Neutrophil (primary cell): Measurements from ENCODE around the gene SLC16A5.
"Not testable (repeated sequence)": the region's sequence is repeated elsewhere in the genome, so short reads cannot be mapped to it uniquely, and the experiment has no call there.

Source experiments
- H3K27ac ChIP-seq: fragments of 200-600 bp; sonication (generic); 2 replicates; pipeline ENCODE4 v1.5.1; 2016; ENCODE audit warnings: mild to moderate bottlenecking, moderate library complexity
- H3K27me3 ChIP-seq: fragments of 200-600 bp; sonication (generic); 2 replicates; pipeline ENCODE4 v1.6.0; 2016; ENCODE audit warnings: mild to moderate bottlenecking
- H3K36me3 ChIP-seq: fragments of 200-600 bp; sonication (generic); 2 replicates; pipeline ENCODE4 v1.5.1; 2017
- H3K4me1 ChIP-seq, 2 experiments: fragments of 200-600 bp in 1 of 2; sonication (generic) in 1 of 2; 1 replicate in 1 of 2; 2 replicates in 1 of 2; pipeline versions ENCODE4 v1.5.1 to v1.6.1; 2013 to 2016; ENCODE audit warnings: low read depth in 1 of 2, low read length in 1 of 2, mild to moderate bottlenecking in 1 of 2, moderate library complexity in 1 of 2; ENCODE audit not compliant: control insufficient read depth in 1 of 2, insufficient read depth in 1 of 2
- H3K4me3 ChIP-seq, 2 experiments: fragments of 200-600 bp in 1 of 2; sonication (generic) in 1 of 2; 1 replicate in 1 of 2; 2 replicates in 1 of 2; pipeline ENCODE4 v1.5.1; 2013 to 2016; ENCODE audit warnings: low read depth in 1 of 2, low read length in 1 of 2, mild to moderate bottlenecking in 1 of 2, moderate library complexity in 1 of 2
- H3K9me3 ChIP-seq: fragments of 200-600 bp; sonication (generic); 2 replicates; pipeline ENCODE4 v1.5.1; 2016
- CTCF ChIP-seq: fragments of 200-600 bp; sonication (generic); IDR thresholded peaks from 2 replicates; pipeline ENCODE4 v1.5.1; 2016; ENCODE audit warnings: antibody characterized with exemption

Gene SLC16A5

GRCh38 chr17:75064867-75065561 is 22.7 kb upstream of the SLC16A5 start:
- Histone ChIP-seq H3K27ac (no peak overlapping the region), H3K27me3 (no peaks in the 10 kb centered on the region), H3K9me3 (no peaks in the 10 kb centered on the region), H3K36me3 (peaks cover 55% of the 10 kb centered on the region), H3K4me3 (no peak overlapping the region), H3K4me1 (peaks cover 0 to 9% of the 10 kb centered on the region in 2 experiments)
- TF ChIP-seq CTCF = no peak

DNA sequence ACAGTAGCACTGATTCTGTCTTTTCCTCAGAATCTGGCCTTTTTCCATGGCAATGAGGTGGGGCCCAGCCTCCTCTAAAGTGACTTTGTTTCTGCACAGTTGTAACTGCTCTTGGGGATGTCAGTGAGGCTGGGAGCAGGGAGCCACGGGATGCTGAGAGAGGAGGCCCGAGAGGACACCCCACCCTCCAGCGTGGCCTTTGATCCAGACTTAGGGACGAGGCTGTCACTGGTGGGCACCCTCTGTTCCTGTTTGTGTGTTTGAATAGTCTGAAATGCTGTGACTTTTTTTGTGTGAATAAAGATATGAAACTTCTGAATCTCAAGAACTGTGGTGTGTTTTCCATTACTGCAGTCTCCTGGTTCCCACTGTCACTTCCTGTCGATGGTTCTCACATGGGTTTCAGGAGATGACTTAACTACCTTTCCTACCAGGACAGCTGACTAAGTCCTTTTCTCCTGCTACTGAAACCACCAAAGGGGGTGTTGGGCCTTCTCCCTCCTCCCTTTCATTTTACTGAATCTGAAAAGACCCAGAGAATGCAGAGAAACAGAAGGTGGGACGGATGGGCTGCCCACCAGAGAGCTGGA is 22.1 kb upstream of the SLC16A5 start:
- TF ChIP-seq CTCF = no peak
- no peaks in the 10 kb centered on the region for H3K9me3 ChIP-seq
- no peak overlapping the region for H3K4me3 ChIP-seq
- H3K27me3 ChIP-seq = no peaks in the 10 kb centered on the region
- no peak overlapping the region for H3K27ac ChIP-seq
- peaks cover 50% of the 10 kb centered on the region for H3K36me3 ChIP-seq
- peaks cover 0 to 9% of the 10 kb centered on the region in 2 experiments for H3K4me1 ChIP-seq

DNA sequence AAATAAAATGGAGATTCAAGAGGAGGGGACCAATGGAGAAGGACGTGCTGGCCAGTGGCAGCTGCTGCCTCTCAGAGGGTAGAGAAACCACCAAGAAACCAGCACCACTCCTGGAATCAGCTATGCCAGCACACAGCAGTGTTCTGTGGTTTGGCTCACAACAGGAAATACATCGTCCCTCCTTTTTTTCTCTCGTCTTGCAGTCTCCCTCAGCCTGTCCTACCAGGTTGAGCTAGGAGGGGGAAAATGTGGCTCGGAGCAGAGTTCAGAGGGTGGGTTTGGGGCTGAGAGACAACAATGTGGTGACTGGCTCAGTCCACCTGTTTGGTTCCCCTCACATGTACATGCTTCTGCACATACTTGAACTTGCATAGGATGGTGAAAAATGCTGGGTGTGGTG is 19.9 kb upstream of the SLC16A5 start:
- no peak overlapping the region for H3K27ac ChIP-seq
- H3K4me1 ChIP-seq = peaks cover 0 to 9% of the 10 kb centered on the region in 2 experiments
- no peak for TF ChIP-seq CTCF
- H3K27me3 ChIP-seq = no peaks in the 10 kb centered on the region
- peaks cover 28% of the 10 kb centered on the region for H3K36me3 ChIP-seq
- H3K9me3 ChIP-seq = no peaks in the 10 kb centered on the region
- H3K4me3 ChIP-seq = no peak overlapping the region

DNA sequence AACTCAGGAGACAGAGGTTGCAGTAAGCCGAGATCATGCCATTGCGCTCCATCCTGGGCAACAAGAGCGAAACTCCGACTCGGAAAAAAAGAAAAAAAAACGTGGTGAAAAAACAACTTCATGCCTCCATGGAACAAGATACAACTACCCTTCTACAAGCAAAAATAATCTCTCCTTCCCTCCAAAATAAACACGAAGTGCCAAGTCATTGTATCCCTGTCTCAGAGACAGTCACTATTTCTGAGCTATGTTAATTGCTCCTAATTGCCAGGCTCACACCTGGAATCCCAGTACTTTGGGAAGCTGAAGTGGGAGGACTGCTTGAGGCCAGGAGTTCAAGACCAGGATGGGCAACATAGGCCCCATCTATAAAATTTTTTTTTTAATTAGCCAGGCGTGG is 19.0 kb upstream of the SLC16A5 start:
- no peaks in the 10 kb centered on the region for H3K9me3 ChIP-seq
- no peak overlapping the region for H3K4me3 ChIP-seq
- peaks cover 0 to 9% of the 10 kb centered on the region in 2 experiments for H3K4me1 ChIP-seq
- TF ChIP-seq CTCF = no peak
- H3K27me3 ChIP-seq = no peaks in the 10 kb centered on the region
- H3K27ac ChIP-seq = no peak overlapping the region
- H3K36me3 ChIP-seq = peaks cover 19% of the 10 kb centered on the region

DNA sequence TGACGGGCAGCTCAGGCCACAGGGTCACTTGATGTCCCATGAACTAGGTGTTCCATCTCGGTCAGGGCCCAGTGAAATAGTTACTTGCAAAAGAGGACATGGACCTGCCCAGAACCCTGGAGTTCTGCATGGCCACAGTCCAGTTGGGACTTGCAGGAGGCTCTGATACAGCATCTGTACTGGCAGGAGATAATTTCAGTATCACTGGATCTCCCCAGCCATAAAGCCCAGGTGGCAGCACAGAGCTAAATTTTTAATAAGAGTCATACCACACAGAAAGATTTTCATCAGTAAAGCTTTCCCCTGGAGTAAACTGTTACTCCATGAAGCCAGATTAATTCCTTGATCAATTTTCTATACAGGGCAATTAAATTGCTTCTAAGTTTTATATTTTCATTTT is 18.0 kb upstream of the SLC16A5 start:
- TF ChIP-seq CTCF = no peak
- no peaks in the 10 kb centered on the region for H3K9me3 ChIP-seq

GRCh38 chr17:75071478-75072271 is 16.1 kb upstream of the SLC16A5 start:
- not testable (repeated sequence) for H3K27ac ChIP-seq, H3K4me3 ChIP-seq, H3K27me3 ChIP-seq, H3K36me3 ChIP-seq, H3K9me3 ChIP-seq
- H3K4me1 ChIP-seq = peaks cover 24 to 25% of the 10 kb centered on the region in 2 experiments

More for the DNA sequence above, 18.0 kb upstream of the SLC16A5 start:
- no peak overlapping the region for H3K4me3 ChIP-seq
- no peaks in the 10 kb centered on the region for H3K27me3 ChIP-seq
- peaks cover 6 to 14% of the 10 kb centered on the region in 2 experiments for H3K4me1 ChIP-seq
- H3K36me3 ChIP-seq = peaks cover 8% of the 10 kb centered on the region
- H3K27ac ChIP-seq = no peak overlapping the region

DNA sequence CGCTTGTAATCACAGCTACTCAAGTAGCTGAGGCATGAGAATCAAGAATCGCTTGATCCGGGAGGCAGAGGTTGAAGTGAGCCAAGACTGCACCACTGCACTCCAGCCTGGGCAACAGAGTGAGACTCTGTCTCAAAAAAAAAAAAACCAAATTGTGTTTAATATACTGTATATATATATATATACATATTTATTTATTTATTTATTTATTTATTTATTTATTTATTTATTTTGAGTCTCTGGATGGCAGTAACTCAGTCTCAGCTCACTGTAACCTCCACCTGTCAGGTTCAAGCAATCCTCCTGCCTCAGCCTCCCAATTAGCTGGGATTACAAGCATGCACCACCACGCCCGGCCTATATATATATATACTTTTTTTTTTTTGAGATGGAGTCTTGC is 14.8 kb upstream of the SLC16A5 start:
- not testable (repeated sequence) for H3K36me3 ChIP-seq, H3K4me3 ChIP-seq, H3K27ac ChIP-seq, H3K9me3 ChIP-seq, H3K27me3 ChIP-seq
- H3K4me1 ChIP-seq = peaks cover 36 to 38% of the 10 kb centered on the region in 2 experiments
